ENCODE results near the gene ATP10B.
"Not testable (repeated sequence)": the region's sequence is repeated elsewhere in the genome, so short reads cannot be mapped to it uniquely, and the experiment has no call there.

The ATP10B gene

DNA sequence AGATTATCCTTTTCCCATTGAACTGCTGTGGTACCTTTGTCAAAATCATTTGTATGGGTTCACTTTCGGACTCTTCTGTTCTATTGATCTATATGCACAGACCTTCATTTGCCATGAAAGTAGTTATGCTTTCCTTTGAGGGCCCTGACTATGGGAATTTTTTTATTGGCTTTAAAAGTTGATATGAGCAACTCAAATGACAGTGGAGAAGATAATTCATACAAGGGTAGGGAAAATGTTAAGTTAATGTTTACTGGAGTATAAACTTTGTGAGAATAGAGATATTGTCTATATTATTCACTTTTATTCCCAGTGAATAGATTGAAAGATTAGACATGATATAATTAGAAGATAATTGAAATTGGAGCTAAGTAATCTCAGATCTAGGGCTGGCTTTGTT lies 94.8 kb downstream of the ATP10B start:
- no peak for DNase-seq (ENCODE audit: low read depth in 2 of 2)

DNA sequence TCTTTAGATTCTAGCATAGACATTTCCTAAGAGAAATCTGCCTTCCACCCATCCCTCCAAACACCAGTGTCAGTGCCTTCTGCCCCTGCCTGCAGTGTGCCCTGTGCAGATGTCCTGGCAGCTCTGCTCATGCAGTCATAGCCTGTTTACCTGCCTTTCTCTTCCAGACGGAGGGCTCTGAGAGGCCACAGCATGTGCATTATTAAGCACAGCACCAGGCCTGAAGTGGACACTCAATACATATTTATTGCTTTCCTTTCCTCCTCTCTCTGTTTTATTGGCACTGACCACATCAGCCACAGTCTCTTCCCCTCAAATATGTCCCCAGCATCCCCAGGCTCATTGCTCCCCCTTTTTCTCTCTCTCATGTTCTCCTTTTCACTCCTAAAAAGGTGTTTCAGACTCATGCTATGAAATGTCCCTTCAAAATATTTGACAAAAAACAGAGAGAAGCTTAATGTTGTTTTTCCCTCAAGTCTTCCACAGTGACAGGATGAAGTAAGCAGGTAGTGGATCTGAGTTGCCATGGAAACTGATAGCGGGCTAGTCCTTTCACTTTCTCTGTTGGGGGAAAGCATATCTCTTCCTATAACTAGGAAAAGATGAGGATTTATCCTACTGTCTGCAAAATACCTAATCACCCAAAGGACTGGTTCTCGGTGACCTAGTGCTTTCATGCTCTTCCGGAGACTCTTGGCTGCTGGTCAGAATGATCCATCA lies 100.9 kb downstream of the ATP10B start:
- DNase-seq (ENCODE audit: low read depth in 2 of 2): no peak

DNA sequence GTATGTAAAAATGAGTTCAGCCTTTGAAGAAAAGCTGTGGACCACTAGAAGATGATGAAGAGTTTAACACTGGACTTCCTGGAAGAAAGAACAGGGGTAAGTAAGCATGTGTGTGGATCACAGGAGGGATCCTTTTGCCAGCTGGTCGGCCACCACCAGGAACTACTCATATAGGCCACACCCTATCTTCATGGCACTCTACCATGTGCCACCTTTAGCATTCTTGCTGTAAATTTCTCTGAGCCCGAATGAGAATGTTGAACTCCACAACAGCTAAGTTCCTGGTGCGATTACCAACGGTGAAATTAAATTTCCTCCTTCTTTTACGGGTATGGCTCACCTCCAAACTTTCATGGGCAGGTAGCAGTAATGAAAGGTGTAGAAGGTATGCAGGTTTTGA lies 102.3 kb downstream of the ATP10B start:
- no peak for DNase-seq (ENCODE audit: low read depth in 2 of 2)

DNA sequence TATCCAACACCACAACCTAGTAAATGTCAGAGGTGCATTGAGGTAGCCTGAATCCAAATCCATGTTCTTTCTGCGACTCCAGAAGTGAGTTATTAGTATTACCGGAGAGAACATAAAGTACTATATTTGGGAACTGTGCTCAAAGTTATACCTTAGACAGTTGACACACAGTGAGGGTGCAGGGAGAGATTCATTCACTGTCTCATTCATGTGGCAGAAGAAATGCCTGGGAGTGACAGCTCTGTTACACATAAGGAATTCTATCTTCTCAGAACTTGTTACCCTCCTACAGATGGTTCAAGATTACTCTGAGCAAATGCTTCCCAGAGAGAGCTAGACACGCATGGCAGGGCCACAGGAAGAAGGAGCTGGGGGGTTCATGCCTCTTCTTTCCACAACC lies 103.0 kb downstream of the ATP10B start:
- no peak for DNase-seq (ENCODE audit: low read depth in 2 of 2)

DNA sequence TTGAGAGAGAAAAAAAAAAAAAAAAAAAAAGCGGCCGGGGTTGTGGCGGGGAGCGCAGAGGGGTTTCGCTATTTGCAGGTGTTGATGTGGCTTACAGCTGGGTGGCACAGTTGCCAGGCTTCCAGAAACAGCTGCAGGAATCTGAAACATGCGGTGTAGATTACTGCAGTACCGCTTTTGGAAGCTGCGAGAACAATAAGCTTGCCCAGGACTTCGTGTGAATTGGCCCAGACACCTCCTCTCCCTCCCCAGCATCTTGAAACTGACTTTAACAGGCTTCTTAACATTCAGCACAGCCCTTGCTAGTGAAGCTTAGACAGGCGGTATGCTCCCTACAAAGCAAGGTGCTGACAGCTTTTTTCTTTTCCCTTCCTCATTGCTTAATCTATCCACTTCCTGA lies 104.0 kb downstream of the ATP10B start:
- DNase-seq (ENCODE audit: low read depth in 2 of 2): no peak

DNA sequence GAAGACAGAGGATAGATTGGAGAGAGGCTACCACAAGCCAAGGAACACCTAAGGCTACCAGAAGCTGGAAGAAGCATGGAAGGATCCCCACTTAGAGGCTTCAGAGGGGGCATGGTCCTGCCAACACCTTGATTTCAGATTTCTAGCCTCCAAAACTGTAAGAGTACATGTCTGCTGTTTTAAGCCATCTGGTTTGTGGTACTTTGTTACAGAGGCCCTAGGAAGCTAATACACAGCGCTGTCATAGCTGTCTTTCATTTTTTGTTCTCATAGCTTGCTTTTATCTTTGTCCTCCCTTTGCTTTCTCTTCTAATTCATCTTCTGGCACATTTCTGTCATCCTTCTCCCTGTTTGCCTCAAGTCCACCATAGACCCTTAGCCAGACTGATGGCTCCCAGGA lies 104.5 kb downstream of the ATP10B start:
- DNase-seq (ENCODE audit: low read depth in 2 of 2): no peak

DNA sequence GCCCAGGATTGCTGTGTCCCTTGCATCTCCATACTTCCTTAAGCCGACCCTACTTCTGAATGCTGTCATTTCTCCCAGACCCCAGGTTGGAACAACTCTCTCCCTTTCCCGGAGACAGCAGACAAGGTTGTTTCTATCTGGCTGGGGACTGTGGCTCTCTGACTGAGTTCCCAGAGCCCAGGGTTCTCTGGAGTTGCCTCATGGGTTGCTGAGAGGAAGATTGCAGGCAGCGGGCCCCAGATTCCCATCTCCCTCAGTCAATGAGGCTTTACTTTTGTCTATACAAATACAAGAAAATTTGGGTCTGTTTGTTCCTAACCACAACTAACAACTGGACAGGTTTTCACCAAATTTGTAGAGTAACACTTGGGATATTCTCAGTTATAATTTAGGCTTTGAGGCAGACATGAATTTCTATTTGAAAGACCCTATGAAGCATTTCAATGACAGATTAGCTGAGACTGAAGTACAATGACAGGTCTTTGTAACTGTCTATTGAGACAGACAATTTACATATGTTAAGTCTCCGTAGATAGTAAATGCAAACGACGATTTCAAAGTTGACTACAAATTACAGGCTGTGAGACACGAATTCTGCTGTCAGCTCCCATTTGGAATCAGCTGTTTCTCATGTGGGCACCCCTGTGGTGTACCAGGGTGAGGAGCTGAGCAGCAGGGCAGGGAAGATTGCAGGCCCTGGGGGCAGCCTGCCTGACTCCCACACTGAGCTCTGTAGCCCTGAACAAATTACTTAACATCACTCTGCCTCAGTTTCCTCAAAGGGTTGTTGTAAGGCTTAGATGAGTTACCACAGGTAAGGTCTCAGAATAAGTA lies 107.5 kb downstream of the ATP10B start:
- no peak for DNase-seq (ENCODE audit: low read depth in 2 of 2)

DNA sequence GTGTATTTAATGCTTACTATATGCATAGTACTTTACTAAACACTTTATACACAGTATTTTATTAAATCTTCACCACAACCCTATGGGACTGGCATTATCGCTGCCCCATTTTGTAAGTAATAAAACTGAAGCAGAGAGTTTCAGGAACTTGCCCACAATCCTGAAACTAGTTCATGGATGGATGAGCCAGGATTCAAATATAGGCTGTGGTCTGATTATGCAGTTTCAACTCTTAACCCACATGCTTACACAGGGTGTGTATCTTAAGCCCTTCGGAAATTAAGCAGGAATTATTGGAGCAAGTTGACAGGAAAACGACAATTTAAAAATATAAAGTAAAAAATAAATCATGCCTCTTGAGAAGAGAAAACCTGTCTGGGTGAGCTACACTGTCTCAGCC lies 109.0 kb downstream of the ATP10B start:
- DNase-seq (ENCODE audit: low read depth in 2 of 2): no peak

DNA sequence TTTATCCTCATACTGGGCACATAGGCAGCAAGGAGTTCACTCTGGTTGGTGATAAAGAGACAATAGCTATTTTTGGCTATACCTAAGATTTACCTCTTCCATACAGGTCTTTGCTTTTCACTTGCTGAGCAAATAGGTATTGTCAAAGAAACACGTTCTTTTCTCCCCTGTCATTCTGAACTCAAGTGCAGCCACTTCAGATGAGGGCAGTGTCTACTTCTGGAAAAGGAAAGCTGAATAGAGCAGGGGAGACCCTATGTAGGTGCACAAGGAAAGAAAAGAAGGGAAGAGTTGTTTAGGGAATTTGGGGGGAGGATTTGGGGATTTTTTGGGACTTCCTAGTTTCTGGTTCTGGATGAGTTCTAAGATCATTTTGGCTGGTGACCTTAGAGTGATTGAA lies 109.6 kb downstream of the ATP10B start:
- no peak for DNase-seq (ENCODE audit: low read depth in 2 of 2)

DNA sequence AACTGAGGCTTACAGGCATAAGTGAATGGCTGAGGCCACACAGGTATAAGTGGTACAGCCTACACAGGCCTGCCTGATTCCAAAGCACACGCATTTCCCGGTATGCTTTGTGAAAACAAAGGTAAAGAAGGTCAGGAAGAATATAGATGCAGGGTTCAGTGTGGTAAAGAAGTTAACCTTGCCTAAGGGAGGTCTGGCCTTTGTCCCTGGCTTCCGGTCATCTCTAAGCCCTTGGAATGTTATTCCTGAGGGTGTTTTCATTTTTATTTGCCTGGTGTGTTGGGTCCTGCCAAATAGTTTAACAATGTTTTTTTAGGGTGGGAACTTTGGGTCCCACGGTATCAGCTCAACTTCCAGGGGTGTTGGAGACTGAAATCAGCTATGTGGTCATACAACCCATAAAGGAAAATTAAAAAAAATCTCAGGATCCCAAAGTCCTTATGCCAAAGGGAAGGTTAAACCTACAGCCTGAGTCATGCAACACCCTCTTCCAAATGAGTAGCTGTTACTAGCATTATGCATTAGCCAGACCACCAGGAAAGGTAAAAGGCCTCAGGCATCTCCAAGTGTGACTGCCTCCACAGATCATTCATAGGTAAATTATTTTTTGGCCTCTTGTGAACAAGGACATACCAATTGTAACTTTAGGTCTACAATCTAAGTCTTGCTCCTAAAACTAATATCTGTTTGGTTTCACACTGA lies 124.6 kb downstream of the ATP10B start:
- no peak for DNase-seq (ENCODE audit: low read depth in 2 of 2)

DNA sequence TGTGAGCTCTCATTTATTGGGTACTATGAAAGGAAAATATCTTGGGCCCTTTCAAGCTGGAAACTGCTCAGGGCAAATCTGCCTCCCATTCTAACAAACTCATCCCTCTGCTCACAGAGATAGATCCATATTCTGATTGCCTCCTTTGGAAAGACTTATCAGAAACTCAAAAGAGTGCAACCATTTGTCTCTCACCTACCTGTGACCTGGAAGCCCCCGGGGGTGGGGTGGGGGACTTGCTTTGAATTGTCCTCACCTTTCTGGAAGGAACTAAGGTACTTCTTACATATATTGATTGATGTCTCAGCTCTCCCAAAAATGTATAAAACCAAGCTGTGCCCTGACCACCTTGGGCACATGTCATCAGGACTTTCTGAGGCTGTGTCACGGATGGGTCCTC lies 125.3 kb downstream of the ATP10B start:
- DNase-seq (ENCODE audit: low read depth in 2 of 2): no peak

DNA sequence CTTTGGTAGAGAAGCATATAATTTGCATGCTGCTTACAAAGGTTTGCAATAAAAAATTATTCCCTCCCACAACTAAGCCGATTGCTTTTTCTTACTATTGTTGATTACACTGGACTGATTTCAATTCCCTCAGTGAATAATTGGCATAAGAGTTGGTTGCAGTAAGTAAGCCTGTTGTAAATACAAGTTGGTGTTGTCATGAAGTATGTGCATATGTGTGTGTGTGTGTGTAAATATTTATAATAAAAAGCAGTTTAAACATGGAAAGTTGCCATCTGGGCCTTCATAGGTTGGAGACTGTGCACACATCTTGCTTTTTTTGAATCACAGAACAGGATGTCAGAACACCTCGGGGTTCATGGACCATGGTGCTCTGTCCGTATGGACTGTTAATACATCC lies 131.2 kb downstream of the ATP10B start:
- no peak for DNase-seq (ENCODE audit: low read depth in 2 of 2)

DNA sequence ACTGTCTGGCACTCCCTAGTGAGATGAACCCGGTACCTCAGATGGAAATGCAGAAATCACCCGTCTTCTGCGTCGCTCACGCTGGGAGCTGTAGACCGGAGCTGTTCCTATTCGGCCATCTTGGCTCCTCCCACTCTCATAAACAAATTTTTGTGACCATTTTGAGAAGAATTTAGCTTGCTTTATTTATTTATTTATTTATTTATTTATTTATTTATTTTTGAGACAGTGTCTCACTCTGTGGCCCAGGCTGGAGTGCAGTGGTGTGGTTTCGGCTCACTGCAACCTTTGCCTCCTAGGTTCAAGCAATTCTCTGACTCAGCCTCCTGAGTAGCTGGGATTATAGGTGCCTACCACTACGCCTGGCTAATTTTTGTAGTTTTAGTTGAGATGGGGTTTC lies 136.5 kb downstream of the ATP10B start:
- DNase-seq (ENCODE audit: low read depth in 2 of 2): not testable (repeated sequence)

DNA sequence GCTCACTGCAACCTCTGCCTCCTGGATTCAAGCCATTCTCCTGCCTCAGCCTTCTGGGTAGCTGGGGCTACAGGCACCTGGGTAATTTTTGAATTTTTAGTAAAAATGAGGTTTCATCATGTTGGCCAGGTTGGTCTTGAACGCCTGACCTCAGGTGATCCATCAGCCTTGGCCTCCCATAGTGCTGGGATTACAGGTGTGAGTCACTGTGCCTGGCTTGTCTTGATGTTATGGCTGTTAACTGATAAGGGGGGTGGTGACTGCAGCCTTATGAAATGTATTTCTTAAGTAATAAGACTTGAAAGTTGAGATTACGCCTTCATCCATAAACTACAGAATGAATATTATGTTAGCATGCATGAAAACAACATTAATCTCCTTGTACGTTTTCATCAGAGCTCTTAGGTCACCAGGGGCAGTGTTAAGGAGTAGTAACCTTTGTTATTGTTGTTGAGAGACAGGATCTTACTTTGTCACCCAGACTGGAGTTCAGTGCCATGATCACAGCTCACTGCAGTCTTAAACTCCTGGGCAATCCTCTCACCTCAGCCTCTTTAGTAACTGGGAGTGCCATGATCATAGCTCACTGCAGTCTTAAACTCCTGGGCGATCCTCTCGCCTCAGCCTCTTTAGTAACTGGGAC lies 148.3 kb downstream of the ATP10B start:
- no peak for DNase-seq (ENCODE audit: low read depth in 2 of 2)

DNA sequence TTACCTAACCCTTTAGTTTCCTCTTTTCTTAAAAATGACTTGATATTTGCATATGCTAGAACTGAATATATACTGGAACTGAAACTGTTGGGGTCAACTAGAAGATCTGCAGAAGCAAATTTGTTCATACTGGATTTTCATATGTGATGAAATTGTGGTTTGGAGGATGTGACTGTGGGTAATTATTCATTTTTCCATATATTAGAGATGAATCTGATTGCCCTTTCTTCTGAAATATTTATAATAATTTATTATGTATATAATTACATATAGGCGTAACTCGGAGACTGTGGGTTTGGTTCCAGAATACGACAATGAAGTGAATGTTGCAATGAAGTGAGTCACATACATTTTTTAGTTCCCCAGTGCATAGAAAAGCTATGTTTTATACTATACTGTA lies 149.1 kb downstream of the ATP10B start:
- no peak for DNase-seq (ENCODE audit: low read depth in 2 of 2)

DNA sequence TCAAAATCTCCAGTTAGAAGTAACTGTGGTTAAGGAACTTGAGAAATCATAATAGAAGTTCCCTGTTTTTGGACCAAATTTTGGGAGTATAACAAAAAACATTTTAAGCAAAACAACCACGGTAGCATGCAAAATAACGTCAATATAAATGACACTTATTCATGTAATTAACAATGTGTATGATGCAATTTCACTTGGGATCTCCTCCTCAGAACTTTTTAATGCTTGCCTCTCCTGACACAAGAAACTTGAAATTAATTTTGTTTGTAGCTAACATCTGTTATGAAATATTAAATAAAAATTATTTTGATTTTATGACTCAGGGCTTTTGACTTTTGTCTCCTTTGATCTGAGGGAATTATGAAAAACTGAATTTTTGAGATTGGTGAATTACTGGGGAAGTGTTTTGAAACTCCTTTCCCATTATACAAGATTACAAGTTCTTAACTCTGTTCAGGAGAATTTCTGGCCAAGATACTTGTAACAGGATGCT lies 149.7 kb downstream of the ATP10B start:
- no peak for DNase-seq (ENCODE audit: low read depth in 2 of 2)

DNA sequence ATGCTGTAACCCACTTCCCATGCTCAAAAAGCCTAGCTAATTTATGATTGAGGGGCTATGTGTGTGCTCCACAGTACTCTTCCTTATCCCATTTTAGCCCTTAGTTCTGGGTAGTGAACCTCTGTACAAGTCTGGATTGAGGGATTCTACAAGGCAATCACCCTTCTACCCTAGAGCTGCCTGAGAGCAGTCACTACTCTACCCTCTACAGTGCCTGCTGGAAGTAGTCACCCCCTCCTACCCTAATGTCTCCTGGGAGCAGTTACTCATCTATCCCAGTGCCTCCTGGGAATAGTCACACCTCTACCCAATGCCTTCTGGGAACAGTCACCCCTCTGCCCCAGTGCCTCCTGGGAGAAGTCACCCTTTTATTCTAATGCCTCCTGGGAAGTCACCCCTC lies 150.6 kb downstream of the ATP10B start:
- no peak for DNase-seq (ENCODE audit: low read depth in 2 of 2)

DNA sequence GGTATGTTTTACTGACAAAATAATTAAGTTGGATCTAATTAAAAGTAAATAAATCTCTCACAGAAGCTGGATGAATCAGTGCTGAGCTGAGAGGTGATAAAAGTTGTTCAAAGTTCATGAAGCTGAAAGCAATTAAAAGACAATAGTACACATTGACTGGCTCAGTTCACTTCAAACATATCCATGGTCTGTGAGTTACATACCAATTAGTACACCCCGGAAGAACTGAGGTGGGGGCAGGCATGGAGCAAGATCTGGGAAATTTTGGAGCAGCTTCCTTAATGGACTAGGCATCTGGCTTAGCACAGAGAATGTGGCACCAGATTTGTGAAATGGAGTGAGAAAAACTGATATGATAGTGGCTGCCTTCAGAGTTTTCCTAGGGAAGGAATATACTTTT lies 152.7 kb downstream of the ATP10B start:
- DNase-seq (ENCODE audit: low read depth in 2 of 2): no peak

DNA sequence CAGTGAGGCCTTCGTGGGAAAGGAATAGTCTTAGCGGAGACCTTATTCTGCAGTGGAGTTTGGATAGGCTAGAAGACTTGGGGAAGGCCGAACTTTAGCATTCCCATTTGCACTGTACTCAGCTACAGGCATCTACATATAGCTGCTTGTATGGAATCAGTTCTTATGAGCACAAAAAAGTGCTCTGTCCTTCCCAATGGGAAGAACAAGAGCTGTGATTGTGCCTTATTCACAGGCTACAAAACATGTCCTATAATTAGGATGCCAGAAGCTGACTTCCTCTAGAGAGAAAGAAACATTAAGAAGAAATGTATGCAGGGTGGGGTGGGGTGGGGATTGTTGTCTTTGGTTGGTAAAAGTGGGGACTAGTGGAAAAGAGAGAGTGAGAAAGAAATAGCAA lies 154.7 kb downstream of the ATP10B start:
- no peak for DNase-seq (ENCODE audit: low read depth in 2 of 2)

DNA sequence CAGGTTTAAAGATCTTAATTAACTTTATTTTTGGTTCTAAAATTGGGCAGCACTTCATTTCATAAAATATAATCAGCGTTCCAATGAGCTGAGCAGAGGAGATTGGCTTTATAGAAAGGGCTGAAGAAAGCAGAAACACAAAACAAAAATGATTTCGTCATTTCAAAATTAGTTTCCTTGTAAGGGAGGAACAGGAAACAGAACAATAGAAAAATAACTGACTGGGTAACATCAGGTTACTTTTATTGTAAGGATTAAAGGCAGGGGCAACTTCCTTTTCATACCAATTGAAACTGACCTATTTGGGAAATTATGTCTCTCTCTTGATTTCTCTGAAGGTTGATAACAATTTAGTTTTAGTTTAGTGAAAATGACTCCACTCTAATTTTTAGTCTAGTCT lies 157.1 kb downstream of the ATP10B start:
- no peak for DNase-seq (ENCODE audit: low read depth in 2 of 2)

DNA sequence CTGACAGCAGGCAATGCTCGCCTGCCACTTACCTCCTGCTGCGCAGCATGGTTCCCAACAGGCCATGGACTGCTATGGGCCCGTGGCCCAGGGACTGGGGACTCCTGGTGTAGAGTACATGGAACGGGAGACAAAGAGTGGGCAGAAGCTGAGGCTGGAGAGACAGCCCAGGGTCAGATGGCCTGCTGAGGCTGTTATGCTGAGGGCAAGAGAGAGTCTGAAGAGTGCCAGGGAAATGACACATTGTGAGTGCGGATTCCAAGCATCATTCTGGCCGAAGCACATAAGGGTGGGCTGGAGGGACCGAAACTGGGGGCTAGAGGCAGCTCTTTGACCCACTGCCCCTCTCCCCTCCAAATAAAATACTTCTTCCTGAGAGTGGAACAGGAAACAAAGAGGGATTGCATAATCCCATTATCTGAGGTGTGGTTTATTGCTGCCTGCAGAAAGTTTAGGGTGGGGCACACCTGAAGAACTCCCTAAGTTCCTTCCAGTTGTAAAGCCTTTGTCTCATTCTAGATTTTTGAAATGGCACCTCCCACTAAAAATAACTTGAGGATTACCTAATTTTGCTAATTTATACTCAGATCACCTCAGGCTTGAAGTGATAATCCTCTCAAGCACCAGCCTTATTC lies 158.1 kb downstream of the ATP10B start:
- no peak for DNase-seq (ENCODE audit: low read depth in 2 of 2)

DNA sequence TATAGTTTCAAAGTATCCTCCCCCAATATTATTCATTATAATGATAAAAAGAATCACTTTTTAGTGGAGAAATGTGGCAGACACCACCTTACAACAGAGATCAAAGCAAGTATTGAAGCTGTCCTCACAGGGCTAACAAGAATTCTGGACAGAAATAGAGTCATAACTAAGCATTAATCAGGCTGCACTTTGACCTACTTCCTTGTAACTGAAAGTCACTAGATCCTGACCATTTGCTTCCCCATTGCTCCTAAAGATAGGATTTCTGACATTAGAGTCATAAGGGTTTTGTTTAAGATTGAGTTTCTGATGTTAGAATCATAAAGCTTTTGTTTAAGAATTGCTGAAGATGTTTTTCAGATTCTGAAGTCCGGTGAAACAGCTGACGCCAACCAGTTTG lies 159.7 kb downstream of the ATP10B start:
- no peak for DNase-seq (ENCODE audit: low read depth in 2 of 2)
